ENCODE results near the gene PKDREJ.
"Not testable (repeated sequence)": the region's sequence is repeated elsewhere in the genome, so short reads cannot be mapped to it uniquely, and the experiment has no call there.

PKDREJ gene

GRCh38 chr22:46288846-46289243 lies 25.7 kb upstream of the PKDREJ start:
- no peak for DNase-seq (ENCODE audit: low read depth)

- no peak for DNase-seq (ENCODE audit: low read depth)
Observed at GRCh38 chr22:46287873-46288751, 25.0 kb upstream of the PKDREJ start.

DNA sequence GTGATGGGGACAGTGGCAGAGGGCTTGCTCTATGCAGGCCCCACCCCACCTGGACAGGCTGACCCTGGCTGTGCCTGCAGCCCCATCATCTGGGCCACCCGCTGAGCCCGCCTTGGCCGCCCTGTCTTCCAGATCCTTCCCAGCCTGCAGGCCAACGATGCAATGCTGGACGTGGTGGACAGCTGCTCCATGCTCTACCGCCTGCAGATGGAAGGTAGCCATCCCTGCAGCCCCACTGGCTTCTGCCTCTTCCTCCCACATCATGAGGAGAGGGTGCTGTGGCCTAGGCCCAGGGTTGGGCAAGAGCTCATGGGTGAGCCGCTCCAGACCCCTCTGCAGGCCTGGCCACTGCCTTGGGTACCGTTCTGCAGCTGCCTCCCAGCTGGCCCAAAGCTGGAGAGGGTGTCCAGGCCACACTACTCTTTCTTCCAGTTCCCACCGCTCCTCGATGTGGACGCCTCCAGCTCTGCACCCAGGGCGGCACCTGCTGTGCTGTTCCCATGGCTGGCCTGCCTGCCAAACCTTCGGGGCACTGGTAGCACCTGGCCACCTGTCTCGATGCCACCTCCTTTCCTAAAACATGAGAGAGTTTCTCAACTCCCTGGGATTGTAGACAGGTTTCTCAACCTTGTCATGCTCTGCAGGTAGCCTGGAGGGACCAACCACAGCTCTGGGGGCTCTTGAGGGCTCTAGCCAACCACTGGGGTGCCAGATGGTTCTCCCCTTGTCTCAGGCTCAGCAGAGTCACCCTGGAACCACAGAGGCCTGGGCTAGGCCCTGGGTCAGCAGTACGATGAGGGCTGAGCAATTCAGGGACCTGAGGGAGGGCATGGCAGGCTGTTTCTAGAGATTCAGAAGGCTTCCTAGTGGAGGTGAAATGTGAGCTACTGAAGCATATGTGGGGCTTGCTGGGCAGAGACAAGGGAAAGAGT lies 24.1 kb upstream of the PKDREJ start:
- DNase-seq (ENCODE audit: low read depth), result no peak

DNA sequence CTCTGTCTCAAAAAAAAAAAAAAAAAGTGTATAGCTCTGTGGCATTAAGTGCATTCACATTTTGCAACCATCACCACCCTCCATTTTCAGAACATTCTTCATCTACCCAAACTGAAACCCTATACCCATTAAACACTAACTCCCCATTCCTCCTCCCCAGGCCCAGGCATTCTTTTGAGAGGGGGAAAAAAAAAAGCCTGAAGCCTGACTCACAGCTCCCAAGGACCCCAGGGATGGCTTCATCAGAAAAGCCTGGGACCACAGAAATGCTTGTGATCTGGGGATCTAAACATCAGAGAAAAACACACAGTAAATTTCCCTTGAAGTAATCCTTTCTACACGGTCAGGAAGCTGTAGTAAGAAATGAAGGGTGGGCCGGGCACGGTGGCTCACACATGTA lies 22.9 kb upstream of the PKDREJ start:
- DNase-seq (ENCODE audit: low read depth), result no peak

DNA sequence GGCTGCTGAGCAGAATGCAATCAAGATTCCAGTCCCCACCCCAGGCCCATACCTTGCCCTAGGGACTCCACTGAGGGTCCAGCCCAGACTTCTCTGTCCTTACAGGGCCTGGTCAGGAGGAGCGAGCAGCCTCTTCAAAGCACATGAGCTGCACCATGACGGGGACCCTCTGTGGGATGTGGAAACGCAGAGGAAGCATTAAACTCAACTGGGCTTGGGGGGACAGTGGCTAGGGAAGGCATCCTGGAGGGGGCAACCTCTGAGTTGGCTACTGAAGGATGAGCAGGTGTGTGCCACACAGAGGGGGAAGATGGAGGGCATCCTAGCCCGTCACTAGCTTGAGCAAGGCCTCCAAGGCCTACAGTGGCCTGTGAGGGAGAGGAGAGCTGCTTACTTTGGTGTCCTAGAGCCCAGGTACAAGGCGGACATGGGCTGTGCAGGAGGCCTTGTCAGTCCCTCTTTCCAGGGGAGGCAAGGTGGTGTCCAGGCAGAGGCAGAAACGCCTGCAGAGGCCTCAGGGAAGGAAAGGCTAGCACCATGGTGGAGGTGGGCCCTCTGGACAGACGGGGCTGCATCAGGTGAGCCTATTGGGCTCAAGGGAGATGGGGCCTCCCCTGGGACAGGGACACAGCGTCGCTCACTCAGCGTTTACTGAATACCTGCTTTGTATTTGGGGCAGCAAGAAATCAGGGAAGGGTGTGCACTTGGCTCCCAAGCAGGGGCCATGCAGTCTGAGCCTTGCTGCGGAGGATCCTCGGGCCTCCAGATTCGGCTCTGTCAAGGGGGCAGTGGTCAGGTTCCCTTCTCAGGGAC lies 18.9 kb upstream of the PKDREJ start:
- no peak for DNase-seq (ENCODE audit: low read depth)

DNA sequence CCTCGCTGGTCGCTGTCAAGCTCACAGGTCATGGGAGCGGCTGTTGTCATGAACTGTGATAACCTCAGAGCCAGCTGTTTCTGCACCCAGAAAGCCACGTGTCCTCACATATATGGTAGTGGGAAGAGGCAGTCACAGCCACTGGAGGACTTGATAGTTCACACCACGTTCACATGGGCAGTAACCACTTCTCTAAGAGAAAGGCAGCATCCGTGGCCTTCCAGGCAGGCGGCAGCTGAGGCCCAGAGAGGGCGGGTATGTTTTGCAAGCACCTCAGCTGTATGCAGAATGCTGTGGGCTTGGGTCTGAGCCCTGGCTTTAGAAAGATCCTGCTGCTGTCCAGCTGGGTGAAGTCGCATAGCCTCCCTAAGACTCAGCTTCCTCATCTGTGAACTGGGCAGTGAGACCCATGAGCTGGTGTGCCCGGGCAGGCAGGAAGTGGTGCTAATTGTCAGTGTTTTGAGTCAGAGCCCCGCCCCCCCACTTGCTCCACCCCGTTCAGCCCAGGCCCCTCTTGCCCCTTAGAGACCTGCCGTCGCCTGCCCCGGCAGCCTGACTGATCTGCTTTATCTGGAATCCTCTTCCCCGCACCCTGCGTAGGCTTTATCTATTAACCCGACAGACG lies 18.0 kb upstream of the PKDREJ start:
- no peak for DNase-seq (ENCODE audit: low read depth)

DNA sequence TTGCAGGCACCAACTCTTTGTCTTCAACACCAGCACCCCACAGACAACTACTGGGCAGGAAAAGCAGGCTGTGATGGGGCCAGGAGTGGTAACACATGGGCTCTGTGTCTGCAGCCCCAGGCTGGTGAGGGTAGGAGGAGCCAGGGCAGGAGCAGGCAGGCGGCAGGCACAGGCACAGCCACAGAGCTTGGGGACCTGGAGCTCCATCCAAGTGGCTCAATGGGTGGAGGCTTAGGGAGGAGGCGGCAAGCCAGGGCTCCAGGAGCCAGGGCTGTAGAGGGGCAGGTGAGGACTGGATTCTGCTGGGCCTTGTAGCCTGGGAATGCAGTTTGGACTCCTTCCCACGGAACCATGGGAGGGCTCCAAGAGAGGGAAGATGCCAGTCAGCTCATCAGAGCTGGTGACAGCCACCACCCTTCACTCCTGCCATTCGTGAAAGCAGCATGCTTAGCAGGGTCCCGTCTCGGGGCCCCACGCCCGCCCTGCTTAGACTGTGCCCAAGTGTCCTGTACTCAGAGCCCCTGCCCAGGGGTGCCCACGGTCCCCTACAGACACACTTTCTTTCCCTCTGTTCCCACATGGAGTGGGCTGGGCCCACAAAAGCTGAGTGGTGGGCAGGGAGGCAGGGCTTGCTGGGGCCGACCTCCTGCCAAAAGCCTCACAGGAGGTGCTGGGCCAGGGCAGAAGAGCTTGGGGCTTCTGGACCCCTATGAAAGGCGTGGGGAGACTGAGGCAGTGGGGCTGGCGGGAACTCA lies 17.1 kb upstream of the PKDREJ start:
- DNase-seq (ENCODE audit: low read depth), result no peak

- no peak for DNase-seq (ENCODE audit: low read depth)
Observed at GRCh38 chr22:46278656-46279645, 15.8 kb upstream of the PKDREJ start.

- DNase-seq (ENCODE audit: low read depth), result no peak
Observed at GRCh38 chr22:46276563-46276962, 13.4 kb upstream of the PKDREJ start.

DNA sequence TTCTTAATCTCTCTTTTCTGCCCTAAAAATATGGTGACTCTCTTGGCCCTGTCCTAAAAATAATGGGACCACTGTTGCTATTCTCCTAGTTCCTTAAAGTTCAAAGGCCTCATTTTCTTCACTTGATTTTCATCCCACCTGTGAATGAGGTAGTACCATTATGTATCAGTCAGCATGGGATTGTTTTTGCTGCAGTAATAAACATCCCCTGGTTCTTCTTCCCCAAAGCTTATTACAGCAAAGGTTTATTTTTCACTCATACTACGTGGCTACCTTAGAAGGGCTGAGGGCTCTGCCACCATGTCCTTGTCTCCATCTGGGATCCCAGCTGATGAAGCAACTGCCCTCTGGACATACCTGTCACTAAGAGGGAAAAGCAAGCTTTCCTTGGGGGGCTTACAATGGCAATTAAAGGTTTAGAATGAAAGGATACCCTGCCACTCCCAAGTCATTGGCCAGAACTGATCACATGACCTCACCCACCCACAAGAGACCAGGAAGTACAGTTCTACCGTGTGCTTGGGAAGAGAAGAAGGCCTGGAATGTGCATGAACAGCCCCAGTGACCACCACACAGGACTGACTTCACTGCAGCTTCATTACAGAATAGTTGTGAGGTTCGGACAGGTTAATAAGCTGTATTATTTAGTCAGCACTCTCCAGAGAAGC lies 12.4 kb upstream of the PKDREJ start:
- no peak for DNase-seq (ENCODE audit: low read depth)

DNA sequence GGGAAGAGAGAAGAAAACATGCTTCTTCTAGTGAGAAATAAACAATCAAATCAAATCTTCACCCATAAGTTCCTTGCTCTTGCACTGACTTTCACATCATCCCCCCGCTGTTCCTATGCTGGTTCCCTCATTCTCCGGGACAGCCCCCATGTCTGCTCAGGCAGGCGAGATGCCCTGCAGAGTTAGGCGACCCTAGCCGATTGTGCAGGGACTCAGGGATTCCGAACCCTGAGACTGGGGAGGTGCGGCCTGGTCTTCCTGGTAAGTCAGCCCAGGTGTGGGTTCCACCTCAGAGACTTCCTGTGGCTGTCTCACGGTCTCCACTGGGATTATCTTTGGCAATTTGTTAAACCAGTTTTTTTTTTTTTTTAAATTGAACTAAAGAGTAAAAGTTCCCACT lies 11.2 kb upstream of the PKDREJ start:
- DNase-seq (ENCODE audit: low read depth), result no peak

DNA sequence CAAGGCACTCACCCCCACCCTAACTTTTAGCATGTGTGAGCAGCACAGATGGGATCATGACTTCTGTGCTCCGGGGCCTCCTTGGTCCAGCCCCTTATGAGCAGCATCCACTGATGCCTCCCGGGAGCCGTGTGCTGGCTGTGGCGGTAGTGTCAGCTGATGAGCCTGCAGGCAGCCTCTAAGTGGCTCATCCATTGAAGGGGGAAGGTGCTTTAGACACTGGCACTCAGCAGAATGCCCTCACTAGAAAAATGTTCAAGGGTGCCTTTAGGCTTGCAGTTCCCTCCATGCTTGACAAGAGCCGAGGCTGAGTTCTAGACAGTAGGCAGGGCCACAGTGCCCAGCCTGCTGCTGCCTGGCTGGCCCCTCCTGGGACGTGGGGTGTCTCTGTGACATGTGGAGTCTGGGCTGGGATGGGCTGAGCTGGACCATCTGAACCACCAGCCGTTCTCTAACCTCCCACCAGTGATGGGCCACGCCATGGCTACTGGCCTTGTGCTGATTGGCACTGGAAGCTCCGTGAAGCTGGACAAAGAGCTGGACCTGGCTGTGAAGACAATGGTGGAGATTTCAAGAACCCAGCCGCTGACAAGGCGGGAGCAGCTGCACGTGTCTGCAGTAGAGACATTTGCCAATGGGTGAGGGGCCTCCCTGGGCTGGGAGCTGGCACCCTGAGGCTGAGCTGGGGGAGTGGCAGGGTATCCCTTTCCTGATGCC lies 10.4 kb upstream of the PKDREJ start:
- DNase-seq (ENCODE audit: low read depth), result no peak

GRCh38 chr22:46272762-46273431 lies 9.8 kb upstream of the PKDREJ start:
- no peak for DNase-seq (ENCODE audit: low read depth)

- DNase-seq (ENCODE audit: low read depth), result no peak
Observed at GRCh38 chr22:46272196-46272595, 9.1 kb upstream of the PKDREJ start.

- no peak for DNase-seq (ENCODE audit: low read depth)
Observed at GRCh38 chr22:46269564-46269963, 6.4 kb upstream of the PKDREJ start.

DNA sequence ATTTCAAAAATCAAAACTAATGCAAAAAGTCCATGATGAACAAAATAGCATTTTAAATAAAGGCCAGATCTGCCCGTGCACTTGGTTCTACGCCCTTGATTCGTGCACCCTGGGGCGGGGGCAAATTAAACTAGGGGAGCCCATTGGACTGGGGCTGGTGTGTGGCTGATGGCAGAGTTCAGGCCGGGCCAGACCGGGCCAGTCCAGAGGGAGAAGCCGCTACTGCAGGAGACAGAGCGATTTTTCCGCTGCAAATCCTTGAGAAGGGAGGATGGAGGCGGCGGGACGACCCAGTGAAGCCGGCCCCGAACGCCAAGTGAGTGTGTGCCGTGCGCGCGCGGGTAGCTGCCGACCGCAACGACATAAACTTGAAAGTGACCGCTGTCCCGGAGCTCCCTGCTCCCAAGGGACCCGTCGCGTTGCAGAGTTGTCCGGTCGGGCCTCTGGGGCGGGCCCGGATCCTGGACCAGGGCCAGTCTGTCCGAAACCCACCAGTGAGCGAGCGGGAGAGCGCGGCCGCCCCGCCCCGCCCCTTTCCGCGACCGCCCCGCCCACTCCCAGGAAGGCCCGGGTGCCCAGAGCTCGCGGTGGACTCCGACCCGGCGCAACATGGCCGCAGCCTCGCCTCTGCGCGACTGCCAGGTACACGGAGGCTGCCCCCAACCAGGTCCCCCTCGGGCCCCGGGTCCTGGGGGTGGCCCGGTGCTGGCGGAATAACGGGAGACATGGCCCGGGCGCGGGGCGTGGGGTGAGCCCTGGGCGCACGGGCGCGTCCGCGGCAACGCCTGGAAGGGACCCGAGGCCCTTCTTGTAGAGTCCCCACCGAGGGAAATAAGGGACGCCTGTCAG lies 4.5 kb upstream of the PKDREJ start, which contains the start of gene TTC38:
TTC38 (plus strand) TSS at position 578 of the 849 bp plus-strand sequence; CDS start at position 610, 32 bp downstream.
- DNase-seq (ENCODE audit: low read depth), result peak; percentile 39

DNA sequence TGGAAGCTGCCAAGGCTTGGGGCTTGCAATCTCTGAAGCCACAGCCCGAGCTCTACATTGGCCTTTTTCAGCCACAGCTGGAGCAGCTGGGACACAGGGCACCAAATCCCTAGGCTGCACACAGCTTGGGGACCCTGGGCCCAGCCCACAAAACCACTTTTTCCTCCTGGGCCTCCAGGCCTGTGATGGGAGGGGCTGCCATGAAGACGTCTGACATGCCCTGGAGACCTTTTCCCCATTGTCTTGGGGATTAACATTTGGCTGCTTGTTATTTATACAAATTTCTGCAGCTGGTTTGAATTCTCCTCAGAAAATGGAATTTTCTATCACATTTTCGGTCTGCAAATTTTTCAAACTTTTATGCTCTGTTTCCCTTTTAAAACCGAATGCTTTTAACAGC lies 2.5 kb upstream of the PKDREJ start:
- DNase-seq (ENCODE audit: low read depth), result not testable (repeated sequence)

Measured in activated T-cell treated with anti-CD3 and anti-CD28 coated beads for 1 hour (primary cell).